Liver (tissue), 3 donors: ENCODE measurements around the gene PPP1R3E.

Source experiments
- CTCF ChIP-seq: fragments of 150-350 bp; IDR thresholded peaks from 2 replicates; pipeline ENCODE4 v1.5.1; 2017; ENCODE audit warnings: improper control_type of control experiment, low read depth, low read length; ENCODE audit not compliant: missing input control
- FOXA1 ChIP-seq: IDR thresholded peaks from 2 replicates; pipeline ENCODE4 v1.6.1; 2016; ENCODE audit warnings: antibody characterized with exemption
- GABPA ChIP-seq, 2 donors: IDR thresholded peaks in 1 of 2; conservative IDR thresholded peaks in 1 of 2; 2 replicates each; pipeline ENCODE4 v1.6.1; 2016; ENCODE audit warnings: antibody characterized with exemption in 2 of 2, mild to moderate bottlenecking in 1 of 2, moderate library complexity in 1 of 2
- RAD21 ChIP-seq, 2 donors: IDR thresholded peaks; 2 replicates each; pipeline ENCODE4 v1.6.1; 2016; ENCODE audit warnings: antibody characterized with exemption in 2 of 2, mild to moderate bottlenecking in 2 of 2
- REST ChIP-seq: IDR thresholded peaks from 2 replicates; pipeline ENCODE4 v1.6.1; 2016; ENCODE audit warnings: antibody characterized with exemption, mild to moderate bottlenecking
- SP1 ChIP-seq: IDR thresholded peaks from 2 replicates; pipeline ENCODE4 v1.6.1; 2018; ENCODE audit warnings: antibody characterized with exemption, mild to moderate bottlenecking
- TAF1 ChIP-seq: conservative IDR thresholded peaks from 2 replicates; pipeline ENCODE4 v1.6.1; 2016; ENCODE audit warnings: antibody characterized with exemption, mild to moderate bottlenecking
- YY1 ChIP-seq: IDR thresholded peaks from 2 replicates; pipeline ENCODE4 v1.6.1; 2016; ENCODE audit warnings: antibody characterized with exemption, mild to moderate bottlenecking
- TF ChIP-seq, protein P1 (sequence below): IDR thresholded peaks from 2 replicates; pipeline ENCODE4 v1.6.1; 2016; ENCODE audit warnings: antibody characterized with exemption
- TF ChIP-seq, protein P2 (sequence below): IDR thresholded peaks from 2 replicates; pipeline ENCODE4 v1.6.1; 2016; ENCODE audit warnings: antibody characterized with exemption
- donor health status: healthy.
- donor health status: healthy.

- TF ChIP-seq YY1 (no peak), REST (no peak), CTCF (no peak), RAD21 (IDR thresholded peaks at IDR 0.05) (no peak), SP1 (no peak), TAF1 (no peak), GABPA (IDR thresholded peaks at IDR 0.05 in 1 of 2, conservative IDR thresholded peaks at IDR 0.05 in 1 of 2) (no peak), FOXA1 (no peak)
- TF ChIP-seq, protein P1, sequence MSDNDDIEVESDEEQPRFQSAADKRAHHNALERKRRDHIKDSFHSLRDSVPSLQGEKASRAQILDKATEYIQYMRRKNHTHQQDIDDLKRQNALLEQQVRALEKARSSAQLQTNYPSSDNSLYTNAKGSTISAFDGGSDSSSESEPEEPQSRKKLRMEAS, result no peak
- TF ChIP-seq, protein P2, sequence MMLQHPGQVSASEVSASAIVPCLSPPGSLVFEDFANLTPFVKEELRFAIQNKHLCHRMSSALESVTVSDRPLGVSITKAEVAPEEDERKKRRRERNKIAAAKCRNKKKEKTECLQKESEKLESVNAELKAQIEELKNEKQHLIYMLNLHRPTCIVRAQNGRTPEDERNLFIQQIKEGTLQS, result no peak
These were observed 21.8 kb upstream of the PPP1R3E start for GRCh38 chr14:23324455-23324846.
